ENCODE data around the gene ACTR1A. TPM values are rescaled to one million over a fixed set of nuclear protein-coding genes. Genes with fewer than 3 reads are reported as not detected.
A peak's percentile ranks its signal among the peaks of the same experiment; 100 is the strongest.

ACTR1A gene
- total RNA-seq, 1 donor from 2014 or later: 151 TPM

DNA sequence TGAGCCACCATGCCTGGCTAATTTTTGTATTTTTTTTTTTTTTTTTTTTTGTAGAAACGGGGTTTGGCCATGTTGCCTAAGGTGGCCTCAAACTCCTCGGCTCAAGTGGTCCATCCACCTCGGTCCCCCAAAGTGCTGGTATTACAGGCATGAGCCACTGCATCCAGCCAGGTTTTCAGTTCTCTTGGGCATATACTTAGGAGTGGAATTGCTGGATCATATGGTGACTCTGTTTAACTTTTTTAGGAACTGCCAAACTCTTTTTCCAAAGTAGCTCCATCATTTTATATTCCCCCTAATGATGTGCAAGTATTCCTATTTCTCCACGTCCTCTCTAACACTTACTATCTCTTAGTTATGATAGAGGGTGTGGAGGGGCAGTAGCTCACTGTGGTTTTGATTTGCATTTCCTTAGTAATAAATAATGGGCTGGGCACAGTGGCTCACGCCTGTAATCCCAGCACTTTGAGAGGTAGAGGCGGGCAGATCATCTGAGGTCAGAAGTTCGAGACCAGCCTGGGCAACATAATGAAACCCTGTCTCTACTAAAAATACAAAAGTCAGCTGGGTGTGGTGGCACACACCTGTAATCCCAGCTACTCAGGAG is 42.9 kb upstream of the ACTR1A start:
- Histone ChIP-seq H3K4me3 (ENCODE audit: low read depth, low read length) (no peak overlapping the region), H3K27me3 (ENCODE audit: control insufficient read depth, insufficient read depth, low read length) (no peaks in the 10 kb centered on the region), H3K36me3 (ENCODE audit: control insufficient read depth, insufficient read depth, low read length) (no peaks in the 10 kb centered on the region)
- TF ChIP-seq, protein P1, sequence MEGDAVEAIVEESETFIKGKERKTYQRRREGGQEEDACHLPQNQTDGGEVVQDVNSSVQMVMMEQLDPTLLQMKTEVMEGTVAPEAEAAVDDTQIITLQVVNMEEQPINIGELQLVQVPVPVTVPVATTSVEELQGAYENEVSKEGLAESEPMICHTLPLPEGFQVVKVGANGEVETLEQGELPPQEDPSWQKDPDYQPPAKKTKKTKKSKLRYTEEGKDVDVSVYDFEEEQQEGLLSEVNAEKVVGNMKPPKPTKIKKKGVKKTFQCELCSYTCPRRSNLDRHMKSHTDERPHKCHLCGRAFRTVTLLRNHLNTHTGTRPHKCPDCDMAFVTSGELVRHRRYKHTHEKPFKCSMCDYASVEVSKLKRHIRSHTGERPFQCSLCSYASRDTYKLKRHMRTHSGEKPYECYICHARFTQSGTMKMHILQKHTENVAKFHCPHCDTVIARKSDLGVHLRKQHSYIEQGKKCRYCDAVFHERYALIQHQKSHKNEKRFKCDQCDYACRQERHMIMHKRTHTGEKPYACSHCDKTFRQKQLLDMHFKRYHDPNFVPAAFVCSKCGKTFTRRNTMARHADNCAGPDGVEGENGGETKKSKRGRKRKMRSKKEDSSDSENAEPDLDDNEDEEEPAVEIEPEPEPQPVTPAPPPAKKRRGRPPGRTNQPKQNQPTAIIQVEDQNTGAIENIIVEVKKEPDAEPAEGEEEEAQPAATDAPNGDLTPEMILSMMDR (IDR thresholded peaks at IDR 0.05; ENCODE audit: insufficient read depth, low read length, poor library complexity, severe bottlenecking): no peak
- DNase-seq (ENCODE audit: low read depth): no peak

DNA sequence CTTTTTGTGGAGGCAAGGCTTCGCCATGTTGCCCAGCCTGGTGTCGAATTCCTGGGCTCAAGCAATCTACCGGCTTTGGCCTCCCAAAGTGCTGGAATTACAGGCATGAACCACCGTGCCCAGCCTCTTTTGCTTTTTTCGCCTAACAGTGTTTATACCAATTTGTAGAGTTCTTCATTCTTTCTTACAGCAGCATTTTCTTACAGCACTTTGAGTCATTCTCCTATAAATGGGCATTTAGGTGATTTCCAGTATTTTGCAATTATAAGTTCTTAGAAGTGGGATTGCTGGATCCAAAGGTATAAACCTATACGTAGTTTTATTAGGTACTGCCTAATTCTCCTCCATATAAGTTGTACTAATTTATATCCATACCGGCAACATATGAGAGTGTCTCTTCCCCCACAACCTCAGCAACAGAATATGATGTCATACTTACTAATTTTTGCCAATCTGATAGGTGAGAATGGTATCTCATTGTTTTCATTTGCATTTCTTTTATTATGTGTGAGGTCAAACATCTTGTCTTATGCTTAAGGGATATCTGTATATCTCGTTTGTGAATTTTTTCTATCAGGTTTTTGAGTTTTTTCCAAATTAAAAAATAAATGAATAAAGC is 40.4 kb upstream of the ACTR1A start:
- DNase-seq (ENCODE audit: low read depth): no peak

DNA sequence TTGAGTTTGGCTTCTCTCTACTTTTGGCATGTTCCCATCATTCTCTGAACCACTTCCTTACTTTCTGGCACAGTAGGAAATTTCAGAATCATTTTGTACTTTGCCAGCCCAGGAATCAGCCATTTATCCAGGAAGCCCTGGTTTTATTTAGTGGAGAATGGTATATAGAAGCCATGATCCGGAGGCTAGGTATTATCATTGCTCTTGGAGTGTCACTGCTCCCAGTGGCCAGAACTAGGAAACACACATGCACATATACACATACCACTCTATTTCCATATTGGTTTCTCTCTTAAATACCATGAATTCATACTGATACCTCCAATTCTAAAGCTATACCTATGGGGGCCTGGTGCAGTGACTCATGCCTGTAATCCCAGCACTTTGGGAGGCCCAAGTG is 37.5 kb upstream of the ACTR1A start:
- TF ChIP-seq, protein P1 (IDR thresholded peaks at IDR 0.05; ENCODE audit: insufficient read depth, low read length, poor library complexity, severe bottlenecking): peak; percentile 39
- H3K36me3 ChIP-seq (ENCODE audit: control insufficient read depth, insufficient read depth, low read length): no peaks in the 10 kb centered on the region
- no peaks in the 10 kb centered on the region for H3K27me3 ChIP-seq (ENCODE audit: control insufficient read depth, insufficient read depth, low read length)
- no peak overlapping the region for H3K4me3 ChIP-seq (ENCODE audit: low read depth, low read length)
- no peak for DNase-seq (ENCODE audit: low read depth)

More for the DNA sequence above, 40.4 kb upstream of the ACTR1A start:
- H3K36me3 ChIP-seq (ENCODE audit: control insufficient read depth, insufficient read depth, low read length): no peaks in the 10 kb centered on the region
- no peaks in the 10 kb centered on the region for H3K27me3 ChIP-seq (ENCODE audit: control insufficient read depth, insufficient read depth, low read length)
- H3K4me3 ChIP-seq (ENCODE audit: low read depth, low read length): no peak overlapping the region
- TF ChIP-seq, protein P1 (IDR thresholded peaks at IDR 0.05; ENCODE audit: insufficient read depth, low read length, poor library complexity, severe bottlenecking): no peak

DNA sequence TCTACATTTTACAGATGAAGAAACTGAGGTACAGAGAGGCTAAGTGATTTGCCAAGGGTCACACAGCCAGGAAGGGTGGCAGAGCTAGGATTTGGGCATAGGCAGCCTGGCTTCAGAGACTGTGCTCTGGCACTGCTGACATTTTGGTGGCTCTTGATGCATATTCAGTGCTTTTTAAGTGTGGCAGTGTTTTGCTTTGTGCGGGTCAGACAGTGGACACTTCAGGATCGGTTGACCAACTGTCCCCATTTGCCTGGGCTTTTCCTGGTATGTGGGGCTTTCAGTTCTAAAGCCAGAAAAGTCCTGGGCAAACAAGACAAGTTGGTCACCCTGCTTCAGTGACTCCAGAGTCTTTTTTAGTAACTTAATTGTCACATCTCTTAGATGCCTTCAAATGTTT is 36.3 kb upstream of the ACTR1A start:
- Histone ChIP-seq H3K27me3 (ENCODE audit: control insufficient read depth, insufficient read depth, low read length) (no peaks in the 10 kb centered on the region), H3K36me3 (ENCODE audit: control insufficient read depth, insufficient read depth, low read length) (no peaks in the 10 kb centered on the region), H3K4me3 (ENCODE audit: low read depth, low read length) (no peak overlapping the region)
- DNase-seq (ENCODE audit: low read depth): no peak
- TF ChIP-seq, protein P1 (IDR thresholded peaks at IDR 0.05; ENCODE audit: insufficient read depth, low read length, poor library complexity, severe bottlenecking): no peak

DNA sequence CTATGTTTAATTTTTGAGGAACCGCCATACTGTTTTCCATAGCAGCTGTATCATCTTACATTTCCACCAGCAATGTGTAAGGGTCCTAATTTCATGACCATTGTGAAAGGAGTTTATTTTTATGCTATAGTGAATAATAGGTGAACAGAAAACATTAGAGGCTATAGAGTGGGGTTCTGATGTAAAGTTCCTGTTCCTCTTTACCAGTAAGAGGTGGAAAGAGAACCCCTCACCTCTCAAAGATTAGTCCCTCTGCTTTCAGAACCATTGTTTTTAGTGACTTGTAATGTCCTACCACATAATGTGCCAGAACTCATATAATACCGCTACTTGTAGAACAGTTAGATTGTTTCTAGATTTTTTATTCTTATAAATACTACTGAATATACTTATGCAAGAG is 35.4 kb upstream of the ACTR1A start:
- H3K27me3 ChIP-seq (ENCODE audit: control insufficient read depth, insufficient read depth, low read length): no peaks in the 10 kb centered on the region
- no peak overlapping the region for H3K4me3 ChIP-seq (ENCODE audit: low read depth, low read length)
- DNase-seq (ENCODE audit: low read depth): no peak
- TF ChIP-seq, protein P1 (IDR thresholded peaks at IDR 0.05; ENCODE audit: insufficient read depth, low read length, poor library complexity, severe bottlenecking): no peak
- no peaks in the 10 kb centered on the region for H3K36me3 ChIP-seq (ENCODE audit: control insufficient read depth, insufficient read depth, low read length)

DNA sequence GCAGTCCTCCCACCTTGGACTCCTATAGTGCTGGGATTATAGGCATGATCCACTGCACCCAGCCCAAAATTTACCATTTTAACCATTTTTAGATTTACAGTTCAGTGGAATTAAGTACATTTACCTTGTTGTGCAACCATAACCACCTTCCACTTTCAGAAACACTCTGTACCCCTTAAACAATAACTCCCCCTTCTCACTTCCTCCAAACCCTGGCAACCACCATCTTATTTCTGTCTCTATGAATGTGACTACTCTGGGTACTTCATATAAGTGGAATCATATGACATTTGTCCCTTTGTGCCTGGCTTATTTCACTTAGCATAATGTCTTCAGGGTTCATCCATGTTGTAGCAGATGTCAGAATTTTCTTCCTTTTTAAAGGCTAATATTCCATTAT is 34.9 kb upstream of the ACTR1A start:
- TF ChIP-seq, protein P1 (IDR thresholded peaks at IDR 0.05; ENCODE audit: insufficient read depth, low read length, poor library complexity, severe bottlenecking): no peak

More for the DNA sequence above, 34.9 kb upstream of the ACTR1A start:
- DNase-seq (ENCODE audit: low read depth): no peak
- H3K27me3 ChIP-seq (ENCODE audit: control insufficient read depth, insufficient read depth, low read length): no peaks in the 10 kb centered on the region
- H3K4me3 ChIP-seq (ENCODE audit: low read depth, low read length): no peak overlapping the region
- no peaks in the 10 kb centered on the region for H3K36me3 ChIP-seq (ENCODE audit: control insufficient read depth, insufficient read depth, low read length)

All from kidney epithelial cell (primary cell).